H9 (cell line): ENCODE results near the gene AIF1L. TPM values are rescaled to one million over a fixed set of nuclear protein-coding genes. Genes with fewer than 3 reads are reported as not detected.

Experiments used
- DNase-seq: peaks from one replicate; pipeline ENCODE4 v3.0.0-alpha.2; 2017
- H2AFZ ChIP-seq: one replicate; pipeline ENCODE4 v1.6.1; 2013; ENCODE audit warnings: mild to moderate bottlenecking, low read length, control low read depth, moderate library complexity
- H2AK5ac ChIP-seq: 2 replicates; pipeline ENCODE4 v1.6.1; 2013; ENCODE audit warnings: low read length, control low read depth, mixed read lengths; ENCODE audit not compliant: insufficient read length
- H2BK120ac ChIP-seq: one replicate; pipeline ENCODE4 v1.6.1; 2013; ENCODE audit warnings: low read depth, mild to moderate bottlenecking, low read length, control low read depth, inconsistent platforms; ENCODE audit not compliant: poor library complexity, severe bottlenecking
- H2BK12ac ChIP-seq: 2 replicates; pipeline ENCODE4 v1.6.1; 2013; ENCODE audit warnings: low read length, control low read depth, mixed read lengths, low read depth; ENCODE audit not compliant: insufficient read length
- H2BK15ac ChIP-seq: 2 replicates; pipeline ENCODE4 v1.6.1; 2013; ENCODE audit warnings: low read depth, low read length, control low read depth
- H2BK20ac ChIP-seq: one replicate; pipeline ENCODE4 v1.6.1; 2013; ENCODE audit warnings: low read depth, mild to moderate bottlenecking, low read length, control low read depth, inconsistent platforms; ENCODE audit not compliant: poor library complexity, severe bottlenecking
- H2BK5ac ChIP-seq: 2 replicates; pipeline ENCODE4 v1.6.1; 2013; ENCODE audit warnings: low read length, control low read depth, mixed read lengths; ENCODE audit not compliant: insufficient read length
- H3K14ac ChIP-seq: 2 replicates; pipeline ENCODE4 v1.6.1; 2013; ENCODE audit warnings: low read length, control low read depth; ENCODE audit not compliant: insufficient read depth
- H3K18ac ChIP-seq: 2 replicates; pipeline ENCODE4 v1.6.1; 2013; ENCODE audit warnings: low read depth, mild to moderate bottlenecking, mixed read lengths, low read length, control low read depth; ENCODE audit not compliant: insufficient read length
- H3K23ac ChIP-seq: 2 replicates; pipeline ENCODE4 v1.6.1; 2013; ENCODE audit warnings: low read length, control low read depth, mixed read lengths, low read depth; ENCODE audit not compliant: insufficient read length
- H3K23me2 ChIP-seq: 2 replicates; pipeline ENCODE4 v1.6.1; 2013; ENCODE audit warnings: low read depth, mild to moderate bottlenecking, mixed read lengths, low read length, control low read depth; ENCODE audit not compliant: insufficient read length, poor library complexity, severe bottlenecking
- H3K27ac ChIP-seq: 2 replicates; pipeline ENCODE4 v1.5.1; 2013; ENCODE audit warnings: low read length, control low read depth, mixed read lengths, low read depth; ENCODE audit not compliant: insufficient read length
- H3K27me3 ChIP-seq: 2 replicates; pipeline ENCODE4 v1.6.1; 2013; ENCODE audit warnings: low read length, control low read depth, inconsistent platforms; ENCODE audit not compliant: insufficient read depth
- H3K4ac ChIP-seq: 2 replicates; pipeline ENCODE4 v1.6.1; 2013; ENCODE audit warnings: low read depth, mild to moderate bottlenecking, control low read depth, inconsistent platforms, low read length, moderate library complexity
- H3K4me1 ChIP-seq: 2 replicates; pipeline ENCODE4 v1.6.1; 2013; ENCODE audit warnings: low read length, control low read depth, inconsistent platforms; ENCODE audit not compliant: insufficient read depth
- H3K4me2 ChIP-seq: 2 replicates; pipeline ENCODE4 v1.6.1; 2013; ENCODE audit warnings: low read length, control low read depth, mixed read lengths; ENCODE audit not compliant: insufficient read length, insufficient read depth
- H3K56ac ChIP-seq: 2 replicates; pipeline ENCODE4 v1.6.1; 2013; ENCODE audit warnings: low read depth, mild to moderate bottlenecking, mixed read lengths, low read length, control low read depth; ENCODE audit not compliant: insufficient read length
- H3K79me1 ChIP-seq: 2 replicates; pipeline ENCODE4 v1.6.1; 2013; ENCODE audit warnings: low read depth, mild to moderate bottlenecking, moderate library complexity, low read length, control low read depth, inconsistent platforms; ENCODE audit not compliant: insufficient read depth, poor library complexity, severe bottlenecking
- H3K79me2 ChIP-seq: 2 replicates; pipeline ENCODE4 v1.6.1; 2013; ENCODE audit warnings: low read length, control low read depth, inconsistent platforms; ENCODE audit not compliant: insufficient read depth
- H3K9ac ChIP-seq: 2 replicates; pipeline ENCODE4 v1.6.1; 2013; ENCODE audit warnings: low read length, control low read depth, mixed read lengths; ENCODE audit not compliant: insufficient read length; ENCODE audit errors: extremely low read depth
- H3K9me3 ChIP-seq: one replicate; pipeline ENCODE4 v1.6.1; 2013; ENCODE audit warnings: low read depth, low read length, inconsistent platforms; ENCODE audit not compliant: control insufficient read depth
- H3T11ph ChIP-seq: one replicate; pipeline ENCODE4 v1.6.1; 2013; ENCODE audit warnings: mild to moderate bottlenecking, low read length, control low read depth, inconsistent platforms
- H4K20me1 ChIP-seq: one replicate; pipeline ENCODE4 v1.6.1; 2013; ENCODE audit not compliant: control insufficient read depth, insufficient read length, insufficient read depth
- H4K5ac ChIP-seq: 2 replicates; pipeline ENCODE4 v1.6.1; 2013; ENCODE audit warnings: low read depth, mild to moderate bottlenecking, mixed read lengths, low read length, control low read depth; ENCODE audit not compliant: insufficient read length
- H4K8ac ChIP-seq: replicated peaks from 2 replicates; pipeline ENCODE4 v1.6.1; 2013; ENCODE audit warnings: low read length, control low read depth, mixed read lengths, low read depth; ENCODE audit not compliant: insufficient read length
- H4K91ac ChIP-seq: 2 replicates; pipeline ENCODE4 v1.6.1; 2013; ENCODE audit warnings: low read depth, mild to moderate bottlenecking, moderate library complexity, mixed read lengths, low read length, control low read depth; ENCODE audit not compliant: insufficient read length
- H3K27ac Mint-ChIP-seq, 3 experiments: 2 replicates in 2 of 3; 3 replicates in 1 of 3; pipeline ENCODE4 v1.8.0; 2020 to 2021; ENCODE audit warnings: mixed read lengths in 3 of 3, mild to moderate bottlenecking in 1 of 3, moderate library complexity in 1 of 3
- H3K27me3 Mint-ChIP-seq: 2 replicates; pipeline ENCODE4 v1.8.0; 2021; ENCODE audit warnings: low read depth, mild to moderate bottlenecking, moderate library complexity, mixed read lengths
- H3K36me3 Mint-ChIP-seq, 3 experiments: 2 replicates in 2 of 3; 3 replicates in 1 of 3; pipeline ENCODE4 v1.8.0; 2020 to 2021; ENCODE audit warnings: low read depth in 3 of 3, mixed read lengths in 3 of 3; ENCODE audit not compliant: insufficient read depth in 1 of 3
- H3K4me1 Mint-ChIP-seq, 2 experiments: 2 replicates each; pipeline ENCODE4 v1.8.0; 2020; ENCODE audit warnings: mixed read lengths in 2 of 2
- H3K4me3 Mint-ChIP-seq, 2 experiments: 2 replicates in 1 of 2; 3 replicates in 1 of 2; pipeline ENCODE4 v1.8.0; 2020 to 2021; ENCODE audit warnings: mild to moderate bottlenecking in 2 of 2, mixed read lengths in 2 of 2, moderate library complexity in 1 of 2
- H3K9me3 Mint-ChIP-seq, 2 experiments: 2 replicates in 1 of 2; 3 replicates in 1 of 2; pipeline ENCODE4 v1.8.0; 2020; ENCODE audit warnings: mild to moderate bottlenecking in 2 of 2, mixed read lengths in 2 of 2, moderate library complexity in 1 of 2
- CTCF ChIP-seq: fragments of 200-600 bp; sonication (generic); conservative IDR thresholded peaks from 3 replicates; pipeline ENCODE4 v1.8.0; 2021; ENCODE audit warnings: antibody characterized with exemption, mild to moderate bottlenecking
- WGBS: extraction: QIAGEN DNeasy Blood & Tissue Kit; methylation state at CpG from one replicate; pipeline ENCODE4 v1.1.7; 2013; ENCODE audit warnings: missing lambda C conversion rate, low lambda C conversion rate, mixed read lengths; ENCODE audit not compliant: insufficient read length; ENCODE audit errors: extremely low coverage; 5-methylcytosine and 5-hydroxymethylcytosine counted together
- total RNA-seq: library from RNA; stranded (reverse); gene quantifications from 2 replicates; pipeline ENCODE4 v1.2.1, GENCODE V29; 2021

Gene AIF1L
- total RNA-seq, 1 experiment from 2014 or later, result 122 TPM

GRCh38 chr9:131167146-131167692 is 70.9 kb downstream of the AIF1L start:
- Histone ChIP-seq H3K56ac (no peak overlapping the region), H3K23ac (no peak overlapping the region), H3K18ac (no peak overlapping the region), H3K4me2 (no peak overlapping the region), H4K91ac (no peak overlapping the region), H2BK12ac (no peak overlapping the region), H2BK15ac (no peak overlapping the region), H3K9me3 (no peaks in the 10 kb centered on the region), H3K27ac (no peak overlapping the region), H2AFZ (no peak overlapping the region), H4K20me1 (no peaks in the 10 kb centered on the region), H4K8ac (no peak overlapping the region), H3K4ac (no peak overlapping the region), H3K23me2 (no peaks in the 10 kb centered on the region), H2BK5ac (no peak overlapping the region), H3K79me2 (no peaks in the 10 kb centered on the region), H2BK120ac (no peak overlapping the region), H4K5ac (no peak overlapping the region), H3K4me1 (no peaks in the 10 kb centered on the region), H3T11ph (no peak overlapping the region), H3K9ac (no peak overlapping the region), H3K14ac (no peak overlapping the region), H3K79me1 (no peaks in the 10 kb centered on the region), H2BK20ac (no peak overlapping the region), H2AK5ac (no peak overlapping the region), H3K27me3 (no peaks in the 10 kb centered on the region)
- H3K27me3 Mint-ChIP-seq, result no peaks in the 10 kb centered on the region
- DNase-seq, result no peak
- whole genome bisulfite sequencing, result no CpG with 5 or more reads among the region's 6 CpGs
- no peak for TF ChIP-seq CTCF
- peaks cover 9 to 51% (median 39%) of the 10 kb centered on the region in 3 experiments; a peak in 6 of 7 replicates for H3K36me3 Mint-ChIP-seq
- H3K4me1 Mint-ChIP-seq, result no peaks in the 10 kb centered on the region
- no peaks in the 10 kb centered on the region for H3K9me3 Mint-ChIP-seq
- no peak overlapping the region for H3K27ac Mint-ChIP-seq
- no peak overlapping the region for H3K4me3 Mint-ChIP-seq
